ENCODE results near the gene CLDN4.
A peak's percentile ranks its signal among the peaks of the same experiment; 100 is the strongest.
"Not testable (repeated sequence)": the region's sequence is repeated elsewhere in the genome, so short reads cannot be mapped to it uniquely, and the experiment has no call there.

CLDN4 gene

DNA sequence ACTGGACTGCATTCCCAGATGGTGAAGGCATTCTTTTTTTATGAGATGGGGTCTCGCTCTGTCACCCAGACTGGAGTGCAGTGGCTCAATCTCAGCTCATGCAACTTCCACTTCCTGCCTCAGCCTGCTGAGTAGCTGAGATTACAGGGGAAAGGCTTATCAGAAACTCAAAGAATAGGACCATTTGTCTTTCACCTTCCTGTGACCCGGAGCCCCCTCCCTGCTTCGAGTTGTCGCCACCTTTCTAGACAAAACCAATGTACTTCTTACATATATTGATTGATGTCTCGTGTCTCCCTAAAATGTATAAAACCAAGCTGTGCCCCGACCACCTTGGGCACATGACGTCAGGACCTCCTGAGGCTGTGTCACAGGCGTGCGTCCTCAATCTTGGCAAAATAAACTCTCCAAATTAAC, 13.3 kb downstream of the CLDN4 start:
- no peak for DNase-seq

DNA sequence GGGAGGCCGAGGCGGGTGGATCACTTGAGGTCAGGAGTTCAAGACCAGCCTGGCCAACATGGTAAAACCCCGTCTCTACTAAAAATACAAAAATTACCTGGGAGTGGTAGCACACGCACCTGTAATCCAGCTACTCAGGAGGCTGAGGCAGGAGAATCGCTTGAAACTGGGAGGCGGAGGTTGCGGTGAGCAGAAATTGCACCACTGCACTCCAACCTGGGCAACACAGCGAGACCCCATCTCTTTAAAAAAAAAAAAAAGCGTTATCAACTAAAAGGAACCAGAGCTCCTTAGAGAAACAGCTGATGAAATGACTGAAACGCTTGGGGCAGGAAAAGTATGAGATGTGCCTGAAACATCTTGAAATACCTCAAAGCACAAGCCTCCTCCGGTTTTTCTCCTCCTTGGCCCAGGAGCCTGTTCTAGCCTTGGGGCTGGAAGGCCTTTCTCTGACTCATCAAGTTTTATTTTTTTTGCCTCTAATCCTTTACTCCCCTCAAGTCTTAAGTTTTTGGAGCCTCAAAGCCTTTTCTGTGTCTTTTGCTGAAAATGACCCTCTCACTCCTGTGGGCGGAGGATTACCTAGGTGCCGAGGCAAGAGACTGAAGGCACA, 14.2 kb downstream of the CLDN4 start:
- DNase-seq = no peak

GRCh38 chr7:73845701-73846195, 15.0 kb downstream of the CLDN4 start:
- DNase-seq = not testable (repeated sequence)

GRCh38 chr7:73847941-73848723, 17.3 kb downstream of the CLDN4 start:
- no peak for DNase-seq

DNA sequence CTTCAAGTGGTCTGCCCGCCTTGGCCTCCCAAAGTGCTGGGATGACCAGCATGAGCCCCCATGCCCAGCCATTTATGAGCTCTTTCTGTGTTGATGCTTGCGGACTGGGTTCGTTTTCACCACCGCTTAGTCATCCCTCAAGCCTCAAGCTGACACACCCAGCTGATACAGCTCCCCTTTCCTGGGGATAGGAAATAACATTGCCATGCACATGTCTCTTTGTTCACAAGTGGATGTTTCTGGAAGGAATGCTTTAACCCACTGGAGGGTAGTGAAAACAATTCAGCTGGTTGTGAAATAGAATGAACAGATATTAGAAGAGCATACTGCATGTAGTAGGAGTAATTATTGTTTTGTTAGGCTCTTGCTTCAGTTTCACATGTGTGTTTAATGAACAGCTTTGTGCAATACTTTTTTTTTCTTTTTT, 20.0 kb downstream of the CLDN4 start:
- DNase-seq = no peak

DNA sequence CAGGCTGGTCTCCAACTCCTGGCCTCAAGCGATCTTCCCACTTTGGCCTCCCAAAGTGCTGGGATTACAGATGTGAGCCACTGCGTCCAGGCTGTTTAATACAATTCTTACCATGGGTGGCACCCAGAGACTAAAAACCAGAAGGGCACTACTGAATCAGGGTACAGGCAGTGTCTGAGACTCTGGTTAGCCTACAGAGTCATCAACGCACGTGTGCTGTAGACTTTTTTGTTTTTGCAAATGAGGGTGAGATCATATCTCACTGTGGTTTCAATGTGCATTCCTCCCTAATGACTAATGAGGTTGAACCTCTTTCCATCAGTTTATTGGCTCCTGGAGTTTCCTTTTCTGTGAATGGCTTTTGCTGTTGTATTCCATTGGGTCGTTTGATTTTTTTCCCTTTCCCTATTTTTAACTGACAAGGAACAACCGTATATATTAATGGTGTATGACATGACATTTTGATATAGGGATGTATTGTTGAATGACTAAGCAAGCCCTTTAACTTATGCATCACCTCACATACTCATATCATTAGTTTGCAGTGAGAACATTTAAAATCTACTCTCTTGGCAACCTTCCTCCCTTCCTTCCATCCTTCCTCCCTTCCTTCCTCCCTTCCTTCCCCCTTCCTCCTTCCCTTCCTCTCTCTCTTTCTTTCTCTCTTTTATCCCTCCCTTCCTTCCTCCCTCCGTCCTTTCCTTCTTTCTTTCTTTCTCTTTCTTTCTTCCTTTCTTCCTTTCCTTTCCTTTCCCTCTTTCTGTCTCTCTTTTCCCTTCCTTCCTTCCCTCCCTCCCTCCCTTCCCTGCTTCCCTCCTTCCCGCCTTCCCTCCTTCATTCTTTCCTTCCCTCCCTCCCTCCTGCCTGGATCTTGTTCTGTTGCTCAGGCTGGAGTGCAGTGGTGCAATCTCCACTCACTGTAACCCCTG, 20.9 kb downstream of the CLDN4 start:
- DNase-seq = no peak

DNA sequence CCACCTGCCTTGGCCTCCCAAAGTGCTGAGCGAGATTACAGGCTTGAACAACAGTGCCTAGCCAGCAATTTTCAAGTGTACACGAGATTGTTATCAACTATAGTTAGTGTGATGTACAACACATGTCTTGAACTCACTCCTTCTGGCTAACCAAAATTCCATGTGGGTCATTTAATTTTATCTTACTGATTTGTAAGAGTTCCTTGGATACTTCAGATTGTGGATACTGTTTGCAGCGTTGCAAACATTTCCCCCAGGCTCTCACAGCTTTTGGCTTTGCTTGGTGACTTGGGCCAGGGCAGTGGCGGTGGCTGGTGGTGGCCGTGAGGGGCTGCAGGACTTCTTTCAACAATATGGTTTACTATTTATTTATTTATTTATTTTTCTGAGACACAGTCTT, 21.7 kb downstream of the CLDN4 start:
- DNase-seq = no peak

- no peak for DNase-seq
These were observed 26.1 kb downstream of the CLDN4 start for GRCh38 chr7:73856941-73857340.

GRCh38 chr7:73858807-73859206, 28.0 kb downstream of the CLDN4 start:
- DNase-seq = no peak

GRCh38 chr7:73860859-73861258, 30.1 kb downstream of the CLDN4 start, which contains the start of gene TMEM270:
Gene TMEM270 (plus strand): TSS chr7:73861159. CDS start chr7:73861195, 36 bp downstream.
- DNase-seq = no peak

- no peak for DNase-seq
These were observed 30.5 kb downstream of the CLDN4 start for GRCh38 chr7:73861305-73861704.

DNA sequence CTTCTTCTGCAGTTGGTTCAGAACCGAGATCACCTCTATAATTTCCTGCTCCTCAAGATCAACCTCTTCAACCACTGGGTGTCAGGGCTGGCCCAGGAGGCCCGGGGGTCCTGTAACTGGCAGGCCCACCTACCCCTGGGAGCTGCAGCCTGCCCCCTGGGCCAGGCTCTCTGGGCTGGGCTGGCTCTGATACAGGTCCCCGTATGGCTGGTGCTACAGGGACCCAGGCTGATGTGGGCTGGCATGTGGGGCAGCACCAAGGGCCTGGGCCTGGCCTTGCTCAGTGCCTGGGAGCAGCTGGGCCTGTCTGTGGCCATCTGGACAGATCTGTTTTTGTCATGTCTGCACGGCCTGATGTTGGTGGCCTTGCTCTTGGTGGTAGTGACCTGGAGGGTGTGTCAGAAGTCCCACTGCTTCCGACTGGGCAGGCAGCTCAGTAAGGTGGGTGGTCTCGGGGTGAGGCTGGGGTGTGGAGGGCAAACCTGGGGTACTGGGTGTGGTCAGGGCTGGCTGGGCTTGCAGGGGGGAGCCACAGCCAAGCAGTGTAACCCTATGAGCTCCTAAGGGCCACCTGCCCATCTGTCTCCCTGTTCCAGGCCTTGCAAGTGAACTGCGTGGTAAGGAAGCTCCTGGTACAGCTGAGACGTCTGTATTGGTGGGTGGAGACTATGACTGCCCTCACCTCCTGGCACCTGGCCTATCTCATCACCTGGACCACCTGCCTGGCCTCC, 34.4 kb downstream of the CLDN4 start:
- no peak for DNase-seq

DNA sequence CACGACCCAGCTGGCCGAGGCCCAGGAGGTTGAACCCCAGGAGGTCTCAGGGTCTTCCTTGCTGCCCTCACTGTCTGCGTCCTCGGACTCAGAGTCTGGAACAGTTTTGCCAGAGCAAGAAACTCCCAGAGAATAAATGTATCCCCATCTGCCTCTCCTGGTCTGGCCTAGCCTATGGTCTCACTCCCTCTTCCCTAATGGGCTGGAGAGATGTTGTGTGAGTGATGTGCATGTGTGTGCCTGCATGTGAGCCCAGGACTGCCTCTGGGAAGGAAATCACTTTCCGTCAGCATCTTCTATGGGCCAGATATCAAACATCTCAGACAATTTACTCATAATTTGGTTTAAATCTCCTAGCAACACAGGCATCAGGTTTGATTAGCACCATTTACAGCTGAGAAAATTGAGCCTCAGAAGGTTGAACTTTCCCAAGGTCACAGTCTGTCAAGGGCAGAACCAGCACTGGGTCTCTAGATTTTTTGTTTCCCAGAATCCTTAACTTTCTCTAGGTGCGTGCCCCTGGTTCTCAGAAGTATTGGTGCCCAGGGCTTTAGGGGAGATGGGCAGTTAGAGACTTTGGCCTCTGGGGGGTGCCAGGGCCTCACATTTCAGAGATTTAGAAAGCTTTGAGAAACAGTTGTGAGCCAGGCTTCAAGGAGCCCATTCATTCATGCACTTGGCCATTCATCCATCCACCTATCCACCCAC, 35.1 kb downstream of the CLDN4 start:
- peak; percentile 49 for DNase-seq

DNA sequence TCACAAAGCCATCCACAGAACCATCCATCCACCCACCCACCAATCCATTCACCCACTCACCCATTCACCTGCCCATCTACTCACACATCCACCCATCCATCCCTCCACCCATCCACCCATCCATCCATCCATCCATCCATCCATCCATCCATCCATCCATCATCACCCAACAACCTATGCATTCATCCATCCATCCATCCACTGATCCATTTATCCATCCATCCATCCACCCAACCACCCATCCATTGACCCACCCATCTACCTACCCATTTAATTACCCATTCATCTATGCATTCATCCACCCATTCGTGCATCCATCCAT, 35.6 kb downstream of the CLDN4 start:
- no peak for DNase-seq

DNA sequence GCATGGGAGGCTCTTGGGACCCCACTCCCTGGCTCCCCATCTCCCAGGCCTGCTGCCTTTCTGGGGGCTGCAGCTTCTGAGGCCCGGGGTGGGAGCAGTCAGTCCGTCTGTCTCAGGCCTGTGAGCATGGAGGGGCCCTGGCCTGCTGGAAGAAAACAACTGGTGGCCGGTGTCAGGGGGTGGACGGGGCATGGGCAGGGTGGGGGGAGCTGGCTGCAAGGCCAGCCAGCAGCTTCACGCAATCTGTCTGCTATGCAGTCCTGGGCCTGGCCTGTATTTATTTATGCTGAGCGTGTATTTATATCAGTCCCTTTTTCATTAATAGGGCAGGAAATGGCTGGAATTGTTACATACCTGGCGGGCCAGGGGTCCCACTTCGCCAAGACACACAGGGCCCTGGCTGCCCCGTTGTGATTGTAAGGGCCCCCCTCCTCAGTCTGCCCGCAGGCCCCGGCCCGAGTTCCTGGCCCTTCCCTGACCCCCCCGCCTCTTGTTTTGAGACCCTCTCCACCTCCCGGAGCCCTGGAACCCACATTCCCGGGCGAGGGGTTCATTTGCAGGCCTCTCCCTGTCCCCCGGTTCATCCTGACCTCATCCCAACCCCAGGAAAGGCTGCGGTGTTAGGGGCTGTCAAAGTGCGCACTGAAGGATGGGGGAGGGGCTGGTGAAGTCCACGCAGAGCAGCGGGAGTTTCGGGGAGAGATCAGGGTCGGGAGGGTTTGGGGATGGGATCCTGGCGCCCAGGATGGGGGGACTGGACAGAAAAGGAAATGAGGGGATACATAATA, 38.4 kb downstream of the CLDN4 start:
- DNase-seq = no peak

- DNase-seq = no peak
These were observed 39.3 kb downstream of the CLDN4 start for GRCh38 chr7:73870041-73870492.

DNA sequence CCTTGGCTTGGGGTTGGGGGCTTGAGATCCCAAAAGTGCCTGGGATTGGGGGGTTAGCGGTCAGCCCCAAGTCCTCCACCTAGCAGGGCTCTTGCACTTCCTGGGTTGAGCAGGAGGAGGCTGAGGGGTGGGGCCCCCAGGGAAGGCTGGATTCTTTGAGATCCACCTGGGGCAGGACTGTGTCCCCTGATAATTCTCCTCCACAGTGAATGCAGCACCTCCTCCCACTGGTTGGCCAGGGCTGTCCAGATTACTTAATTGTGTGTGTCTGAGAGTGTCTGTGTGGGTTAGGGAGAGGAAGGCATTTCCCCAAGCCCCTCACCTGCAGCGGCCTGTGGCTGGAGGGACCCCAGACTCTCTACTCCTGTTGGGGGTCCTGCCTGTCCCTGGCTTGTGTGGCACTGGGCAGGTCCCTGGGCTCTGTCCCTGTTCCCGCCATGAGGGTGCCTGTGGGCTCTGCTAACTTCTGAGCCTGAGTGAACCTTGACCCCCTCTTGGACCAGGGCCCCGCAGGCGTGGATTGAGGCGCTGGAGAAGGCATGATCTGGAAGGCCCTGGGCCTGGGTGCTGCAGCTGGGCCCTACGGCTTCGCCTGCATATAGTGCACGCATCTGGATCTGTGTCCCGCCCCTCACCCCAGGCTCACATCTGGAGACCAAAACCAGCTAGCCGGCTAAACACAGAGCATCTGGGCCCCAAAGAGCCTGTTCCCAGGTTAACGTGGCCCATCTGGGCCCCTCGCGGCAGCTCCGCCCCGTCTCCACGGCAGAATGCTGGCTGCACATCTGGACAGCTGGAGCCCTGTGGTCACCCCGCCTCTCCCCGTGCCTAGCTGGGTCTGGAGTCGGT, 40.6 kb downstream of the CLDN4 start:
- no peak for DNase-seq

- DNase-seq = no peak
These were observed 41.5 kb downstream of the CLDN4 start for GRCh38 chr7:73872056-73872908.

- DNase-seq = no peak
These were observed 45.6 kb downstream of the CLDN4 start for GRCh38 chr7:73876361-73876760.
